Measurements from ENCODE around the gene NEDD4.
"Not testable (repeated sequence)": the region's sequence is repeated elsewhere in the genome, so short reads cannot be mapped to it uniquely, and the experiment has no call there.

The NEDD4 gene

DNA sequence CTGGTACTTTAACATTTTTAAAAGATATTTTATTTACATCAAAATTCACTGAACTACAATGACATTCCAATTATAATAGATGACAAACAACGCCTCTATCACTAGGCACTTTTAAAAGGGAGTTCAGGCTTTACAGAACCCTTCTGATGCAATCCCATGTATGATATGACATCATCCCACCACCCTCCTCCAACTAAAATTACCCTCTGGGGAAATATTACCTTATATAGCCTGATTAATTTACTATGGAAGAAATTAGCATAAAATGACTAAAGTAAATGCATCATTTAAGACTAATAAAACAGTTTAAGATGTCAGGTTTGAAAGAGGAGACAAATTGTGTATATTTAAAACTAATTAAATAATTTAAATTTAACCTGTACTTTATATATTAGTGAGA lies 10.4 kb upstream of the NEDD4 start:
- not testable (repeated sequence) for DNase-seq

DNA sequence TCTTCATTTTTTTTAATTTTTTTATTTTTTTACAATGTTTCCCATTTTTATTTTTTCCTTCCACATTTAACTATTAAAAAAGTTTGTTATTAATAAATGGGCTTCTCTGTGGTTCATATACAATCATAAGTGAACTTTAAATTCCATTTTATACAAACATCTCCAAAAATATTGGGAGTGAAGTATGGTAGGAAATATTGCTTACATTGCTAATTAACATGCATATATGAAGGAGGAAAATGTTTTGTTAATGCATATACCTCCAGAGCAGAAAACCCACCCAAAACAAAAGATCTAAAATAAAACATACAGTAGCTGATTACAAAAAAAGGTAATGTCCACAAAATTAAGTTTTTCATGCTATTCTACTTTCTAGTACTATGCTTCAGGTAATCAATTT lies 9.9 kb upstream of the NEDD4 start:
- DNase-seq = not testable (repeated sequence)

DNA sequence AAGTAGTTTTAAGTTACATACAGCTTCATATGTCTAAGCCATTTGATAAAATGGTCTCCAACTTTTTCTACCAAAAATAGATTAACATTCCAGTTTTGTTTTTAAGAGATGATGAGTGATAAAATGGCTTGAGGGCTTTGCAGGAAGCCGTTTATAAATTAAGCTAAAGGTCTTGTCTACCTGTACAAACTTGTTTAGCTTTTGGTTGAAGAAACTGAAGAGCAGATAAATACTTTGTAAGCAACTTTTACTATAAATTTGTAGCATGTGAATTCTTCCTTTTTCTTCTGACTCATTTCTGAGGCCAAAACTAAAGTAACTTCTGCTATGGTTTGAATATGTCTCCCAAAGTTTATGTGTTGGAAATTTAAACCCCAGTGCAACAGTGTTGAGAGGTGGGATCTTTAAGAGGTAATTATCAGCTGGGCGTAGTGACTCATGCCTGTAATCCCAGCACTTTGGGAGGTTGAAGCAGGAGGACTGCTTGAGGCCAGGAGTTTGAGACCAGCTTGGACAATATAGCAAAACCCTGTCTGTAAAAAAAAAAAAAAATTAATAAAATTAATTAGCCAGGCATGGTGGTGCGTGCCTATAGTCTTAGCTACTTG lies 8.2 kb upstream of the NEDD4 start:
- no peak for DNase-seq

DNA sequence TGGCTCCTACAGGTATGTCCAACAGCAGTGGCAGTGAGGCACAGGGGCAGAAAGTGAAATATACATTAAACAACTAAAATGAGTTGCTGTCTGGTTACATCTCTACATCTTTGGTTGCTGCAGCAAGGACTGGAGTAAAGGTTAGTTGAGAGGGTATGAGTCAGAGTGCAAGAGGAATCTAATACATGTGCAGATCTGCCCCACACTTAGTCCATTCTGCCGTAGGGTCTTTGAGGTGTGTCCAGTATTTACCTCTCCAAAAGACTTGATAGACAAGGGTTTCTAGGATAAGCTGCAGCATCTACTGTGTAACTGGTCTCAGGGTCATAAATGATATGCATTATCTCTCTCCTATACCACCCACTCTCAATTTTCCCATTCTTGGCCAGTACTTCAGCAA lies 6.2 kb upstream of the NEDD4 start:
- no peak for DNase-seq

DNA sequence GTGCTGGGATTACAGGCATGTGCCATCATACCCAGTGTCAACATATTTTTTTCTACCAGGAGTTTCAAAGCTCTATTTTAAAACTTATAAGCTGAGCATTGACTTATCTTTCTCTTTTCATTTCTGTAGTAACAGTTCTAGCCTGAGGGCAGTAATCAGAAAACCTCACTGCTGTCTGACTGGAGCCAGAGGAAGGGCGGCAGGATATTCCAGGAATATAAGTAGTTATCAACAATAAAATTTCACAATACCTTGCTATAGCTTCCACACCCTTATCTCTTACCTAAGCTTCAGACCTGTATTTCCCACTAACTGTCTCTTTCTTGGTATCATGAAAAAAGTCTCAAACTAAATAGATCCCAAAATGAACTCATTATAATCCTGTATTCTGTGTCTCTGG lies 5.1 kb upstream of the NEDD4 start:
- DNase-seq = no peak

DNA sequence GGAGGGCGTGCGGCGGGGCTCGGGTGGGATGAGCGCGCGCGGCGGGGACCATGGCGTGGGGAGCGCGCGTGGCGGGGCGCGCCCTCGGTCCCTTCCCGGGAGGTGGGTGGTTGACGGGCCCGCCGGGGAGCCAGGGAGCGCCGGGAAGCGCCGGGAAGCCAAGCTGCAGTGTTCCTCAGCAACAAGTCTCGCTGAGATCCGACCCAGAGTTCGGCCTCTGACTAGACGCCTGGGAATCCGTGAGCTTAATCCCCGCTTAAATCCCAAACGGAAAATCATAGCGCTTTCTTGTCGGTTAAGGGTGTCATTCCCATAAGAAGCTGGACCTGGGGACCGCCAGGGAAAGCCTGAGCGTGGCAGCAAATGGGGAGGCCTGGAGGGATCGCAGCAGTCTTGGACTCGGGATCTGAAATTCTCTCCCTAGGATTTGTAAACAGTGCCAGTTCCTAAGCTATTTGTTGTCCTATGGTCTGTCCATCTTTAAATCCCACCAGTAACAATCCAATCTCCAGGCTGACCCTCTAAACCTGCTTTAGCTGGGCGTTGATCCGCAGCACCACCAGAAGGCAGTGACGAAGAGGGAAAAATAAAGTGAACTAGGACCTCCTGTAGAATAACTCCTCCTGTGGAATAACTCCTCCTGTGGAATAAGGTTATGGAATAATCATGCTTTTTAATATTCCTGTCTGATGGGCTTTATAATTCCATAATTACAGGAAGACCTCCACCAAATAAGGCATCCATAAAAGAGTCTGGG lies 570 bp upstream of the NEDD4 start:
- DNase-seq = no peak

DNA sequence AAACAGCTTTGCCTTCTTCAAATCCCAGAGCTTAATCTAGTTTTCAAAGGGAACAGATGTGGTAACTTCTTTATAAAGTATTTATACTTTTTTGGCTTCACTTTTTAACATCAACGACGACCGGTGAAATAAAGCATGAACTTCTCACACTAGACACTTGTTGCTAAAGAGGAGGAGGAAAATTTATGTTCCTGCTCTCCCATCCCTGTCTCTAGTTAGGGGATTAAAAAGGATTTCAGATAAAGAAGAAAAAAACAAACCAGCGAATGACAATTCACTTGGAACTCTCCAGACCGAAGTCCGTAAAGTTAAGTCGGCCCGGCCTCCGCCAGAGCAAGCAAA lies 672 bp downstream of the NEDD4 start:
- no peak for DNase-seq

DNA sequence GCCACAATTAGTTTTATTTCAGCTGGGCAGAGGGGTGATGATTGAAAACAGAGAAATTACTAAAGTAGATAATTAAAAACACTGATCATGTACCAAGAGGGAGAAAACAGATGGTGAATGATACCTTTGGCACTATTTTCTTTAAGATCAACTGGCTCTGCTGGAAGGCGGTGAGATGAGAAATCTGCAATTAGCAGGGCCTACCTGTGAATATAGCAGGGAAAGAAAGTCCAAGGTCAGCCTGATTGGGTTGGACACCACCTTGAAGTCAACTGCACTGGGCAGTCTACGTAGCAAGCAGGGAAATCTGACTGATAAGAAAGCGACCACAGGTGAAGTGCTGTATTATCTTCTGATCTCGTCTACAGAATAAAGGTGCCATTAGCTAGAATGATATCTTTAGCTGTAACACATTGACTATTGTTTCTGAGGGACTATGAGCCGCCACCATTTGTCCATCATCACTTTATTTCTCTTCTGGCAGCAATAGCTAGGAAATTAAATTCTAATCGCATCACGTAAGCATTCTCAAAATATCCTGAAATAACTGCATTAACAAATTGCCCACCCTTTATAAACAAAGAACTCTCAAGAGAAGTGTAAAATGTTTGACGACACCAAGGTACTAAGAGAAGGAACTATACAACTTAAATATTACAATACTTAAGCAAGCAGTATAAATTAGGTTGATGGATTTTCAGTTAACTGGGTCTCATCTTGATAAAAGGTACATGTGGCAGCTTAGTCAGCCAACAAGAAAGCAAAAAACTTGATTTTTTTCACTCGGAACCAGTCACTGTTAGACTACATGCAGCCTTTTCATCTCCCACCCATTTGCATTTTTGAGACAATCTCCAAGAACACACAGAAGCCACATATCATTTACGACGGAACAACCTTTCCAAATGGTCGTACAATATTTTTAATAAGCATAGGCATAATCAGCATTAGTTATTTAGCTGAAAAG lies 1.3 kb downstream of the NEDD4 start:
- DNase-seq = no peak

DNA sequence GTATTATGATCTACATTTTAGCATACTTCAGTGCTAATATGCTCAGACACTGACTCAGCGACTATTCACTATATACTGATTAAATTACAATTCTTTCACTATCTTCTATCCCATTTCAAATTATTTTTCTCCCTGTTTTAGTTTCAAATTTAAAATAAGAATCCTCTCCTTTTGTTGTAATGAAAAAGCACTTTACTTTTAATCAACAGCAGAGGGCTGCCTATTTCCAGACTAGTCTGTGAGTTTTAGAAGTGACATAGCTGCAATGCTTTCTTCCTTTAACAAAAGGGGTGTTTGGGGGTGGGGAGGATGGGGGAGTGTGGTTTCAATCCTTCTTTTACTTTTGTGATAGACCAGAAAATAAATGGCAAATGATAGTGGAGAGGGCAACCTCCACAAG lies 2.4 kb downstream of the NEDD4 start:
- DNase-seq = no peak

DNA sequence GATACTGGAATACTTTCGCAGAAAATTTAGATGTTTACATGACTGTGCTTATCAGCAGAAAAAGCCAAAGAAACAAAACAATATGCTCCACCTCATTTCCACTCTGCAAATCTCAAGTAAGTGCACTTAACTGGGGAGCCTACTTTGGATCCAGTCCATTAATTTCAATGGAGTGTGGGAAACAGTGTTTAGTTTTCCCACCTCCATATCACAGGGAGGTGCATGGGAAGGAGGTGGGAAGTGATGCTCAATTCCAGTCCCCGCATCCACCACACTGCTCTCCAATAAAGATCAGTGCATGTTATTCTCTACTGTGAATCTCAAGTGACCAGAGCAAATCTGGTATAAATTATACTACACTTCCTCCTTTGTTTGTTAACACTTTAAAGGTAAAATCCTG lies 2.9 kb downstream of the NEDD4 start:
- no peak for DNase-seq

DNA sequence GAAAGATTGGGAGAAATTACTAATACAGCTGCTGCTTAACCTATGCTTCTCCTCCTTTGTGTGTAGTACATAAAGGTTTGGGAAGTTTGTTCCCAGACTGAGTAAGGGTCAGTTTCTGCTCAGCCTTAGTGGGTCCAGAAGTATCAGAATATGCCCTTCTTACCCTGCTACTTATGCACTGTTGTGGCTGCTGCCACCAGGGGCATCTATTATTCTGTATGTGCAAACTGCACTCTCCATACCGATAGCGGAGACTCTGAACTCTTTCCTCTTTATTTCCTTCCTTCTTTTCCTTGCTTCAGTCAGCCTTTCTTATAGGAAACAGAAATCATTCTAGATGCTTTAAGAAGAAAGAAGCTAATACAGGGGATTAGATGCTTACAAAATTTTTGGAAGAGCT lies 4.0 kb downstream of the NEDD4 start:
- no peak for DNase-seq

DNA sequence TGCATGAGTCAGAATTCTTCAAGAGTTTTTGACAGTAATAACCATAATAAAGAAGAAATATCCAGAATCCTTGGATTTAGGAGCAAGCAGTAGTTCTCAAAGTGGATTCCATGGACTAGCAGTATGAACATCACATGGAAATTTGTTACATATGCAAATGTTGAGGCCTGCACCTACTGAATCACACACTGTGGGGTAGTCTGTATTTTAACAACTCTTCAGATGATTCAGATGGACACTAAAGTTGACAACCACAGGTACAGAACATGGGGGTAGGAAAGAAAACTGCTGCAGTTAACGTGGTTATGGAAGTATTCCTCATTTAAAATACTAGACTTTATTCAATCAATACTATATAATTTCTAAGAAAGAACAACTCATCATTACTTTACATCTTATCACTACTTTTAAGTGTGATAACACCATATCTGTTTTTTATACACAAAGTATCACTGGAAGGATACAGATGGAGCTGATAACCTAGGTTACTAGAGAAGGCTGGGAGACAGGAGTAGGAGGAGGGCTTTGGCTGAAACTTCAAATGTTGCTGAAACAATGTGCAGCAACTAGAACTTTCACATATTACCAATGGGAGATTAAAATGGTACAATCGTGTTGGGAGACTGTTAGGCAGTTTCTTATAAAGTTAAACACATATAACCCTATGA lies 11.7 kb downstream of the NEDD4 start:
- no peak for DNase-seq

DNA sequence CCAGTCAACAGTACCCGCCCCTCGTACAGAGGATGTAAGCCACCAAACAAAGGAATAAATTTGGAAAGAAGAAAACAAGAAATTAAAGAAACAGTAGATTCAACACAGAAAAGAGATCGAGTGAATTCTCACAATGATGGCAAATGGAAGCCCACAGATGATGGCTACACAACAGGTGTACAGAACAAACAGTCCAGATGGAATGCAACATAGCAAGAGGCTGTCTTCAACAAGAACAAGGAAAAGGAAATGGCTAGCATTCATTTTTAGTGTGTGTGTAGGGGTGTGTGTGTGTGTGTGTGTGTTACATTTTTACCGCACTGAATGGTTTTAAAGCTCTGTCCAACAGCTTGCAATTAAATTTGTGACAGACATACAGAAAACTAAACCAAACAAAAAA lies 12.9 kb downstream of the NEDD4 start:
- no peak for DNase-seq

DNA sequence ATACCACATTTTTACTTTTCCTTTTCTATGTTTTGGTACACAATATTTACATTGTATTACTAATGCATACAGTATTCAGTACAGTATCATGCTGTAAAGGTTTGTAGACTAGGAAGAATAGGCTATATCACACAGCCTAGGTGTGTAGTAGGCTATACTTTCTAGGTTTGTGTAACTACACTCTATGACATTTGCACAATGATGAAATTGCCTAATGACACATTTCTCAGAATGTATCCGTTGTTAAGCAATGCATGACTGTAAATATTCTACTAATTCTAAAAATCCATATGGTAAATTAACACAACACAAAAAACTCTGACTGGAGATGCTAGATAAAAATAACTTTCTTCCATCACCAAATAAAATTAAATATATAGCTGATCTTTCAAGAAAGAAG lies 16.2 kb downstream of the NEDD4 start:
- no peak for DNase-seq

DNA sequence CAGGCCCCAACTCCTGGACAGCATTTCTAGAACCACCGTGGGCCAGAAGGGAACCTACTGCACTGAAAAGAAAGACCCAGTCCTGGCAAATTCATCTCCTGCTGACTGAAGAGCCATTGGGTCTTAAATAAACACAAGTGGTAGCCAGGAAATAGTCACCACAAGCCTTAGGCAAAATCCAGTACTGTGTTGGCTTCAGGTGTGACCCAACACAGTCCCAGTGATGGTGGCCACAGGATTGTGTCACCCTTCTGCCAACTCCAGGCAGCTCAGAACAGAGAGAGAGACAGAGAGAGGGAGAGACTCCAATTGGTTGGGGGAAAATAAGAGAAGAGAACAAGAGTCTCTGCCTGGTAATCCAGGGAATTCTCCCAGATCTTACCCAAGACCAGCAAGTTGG lies 23.1 kb downstream of the NEDD4 start:
- DNase-seq = no peak

DNA sequence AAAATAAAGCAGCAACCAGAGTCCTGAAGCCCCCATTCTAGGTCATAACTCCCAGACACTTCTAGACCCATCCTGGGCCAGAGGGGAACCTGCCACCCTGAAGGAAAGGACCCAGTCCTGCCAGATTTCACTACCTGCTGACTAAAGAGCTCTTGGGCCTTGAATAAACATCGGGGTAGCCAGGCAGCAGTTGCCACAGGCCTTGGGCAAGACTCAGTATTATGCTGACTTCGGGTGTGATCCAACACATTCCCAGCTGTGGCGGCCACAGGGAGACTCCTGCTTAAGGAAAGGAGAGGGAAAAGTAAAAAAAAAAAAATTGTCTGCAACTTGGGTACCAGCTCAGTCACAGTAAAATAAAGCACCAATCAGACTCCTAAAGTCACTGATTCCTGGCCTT lies 23.8 kb downstream of the NEDD4 start:
- DNase-seq = no peak

DNA sequence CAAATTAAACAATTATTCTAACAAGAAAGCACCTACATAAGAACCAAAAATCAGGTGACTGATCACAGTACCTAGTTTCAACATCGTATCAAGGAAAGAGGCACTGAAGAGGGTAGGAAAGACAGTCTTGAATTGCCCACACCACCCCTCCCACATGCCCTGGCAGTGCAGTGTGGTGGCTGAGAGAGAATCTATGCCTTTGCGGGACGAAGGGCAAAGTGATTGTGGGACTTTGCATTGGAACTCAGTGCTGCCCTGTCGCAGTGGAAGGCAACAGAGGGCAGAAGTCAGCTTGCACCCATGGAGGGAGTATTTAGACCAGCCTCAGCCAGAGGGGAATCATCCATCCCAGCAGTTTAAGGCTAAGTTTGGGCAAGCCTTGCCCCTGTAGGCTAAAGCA lies 24.5 kb downstream of the NEDD4 start:
- no peak for DNase-seq

DNA sequence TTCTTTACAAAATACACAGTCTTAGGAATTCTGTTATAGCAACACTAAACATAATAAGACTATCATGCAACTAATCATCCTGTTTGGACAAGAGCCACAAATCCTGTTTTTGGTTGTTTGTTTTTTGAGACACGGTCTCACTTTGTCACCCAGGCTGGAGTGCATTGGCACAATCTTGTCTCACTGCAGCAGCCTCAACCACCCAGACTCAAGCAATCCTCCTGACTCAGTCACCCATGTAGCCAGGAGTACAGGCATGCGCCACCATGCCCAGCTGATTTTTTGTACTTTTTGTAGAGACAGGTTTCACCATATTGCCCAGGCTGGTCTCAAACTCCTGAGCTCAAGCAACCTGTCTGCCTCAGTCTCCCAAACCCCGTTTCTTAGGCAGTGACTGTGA lies 28.3 kb downstream of the NEDD4 start:
- no peak for DNase-seq

DNA sequence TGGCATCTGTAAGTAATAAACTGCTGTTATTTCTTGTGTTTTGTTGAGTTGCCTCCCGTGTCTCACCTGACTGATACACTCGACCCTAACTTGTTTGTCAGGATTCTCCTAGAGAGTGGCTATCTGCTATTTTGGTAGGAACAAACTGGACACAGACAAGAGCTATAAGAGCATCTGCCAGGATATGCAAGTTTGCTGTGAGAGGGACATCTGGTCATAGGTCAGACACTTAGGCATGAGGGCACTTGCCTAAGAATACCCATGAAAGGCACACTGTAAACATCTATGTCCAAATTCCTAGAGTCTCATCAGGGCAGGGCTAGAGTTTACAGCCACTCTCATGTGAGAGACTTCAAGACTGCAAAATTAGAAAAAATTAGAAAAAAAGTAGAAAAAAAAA lies 32.5 kb downstream of the NEDD4 start:
- DNase-seq = no peak

DNA sequence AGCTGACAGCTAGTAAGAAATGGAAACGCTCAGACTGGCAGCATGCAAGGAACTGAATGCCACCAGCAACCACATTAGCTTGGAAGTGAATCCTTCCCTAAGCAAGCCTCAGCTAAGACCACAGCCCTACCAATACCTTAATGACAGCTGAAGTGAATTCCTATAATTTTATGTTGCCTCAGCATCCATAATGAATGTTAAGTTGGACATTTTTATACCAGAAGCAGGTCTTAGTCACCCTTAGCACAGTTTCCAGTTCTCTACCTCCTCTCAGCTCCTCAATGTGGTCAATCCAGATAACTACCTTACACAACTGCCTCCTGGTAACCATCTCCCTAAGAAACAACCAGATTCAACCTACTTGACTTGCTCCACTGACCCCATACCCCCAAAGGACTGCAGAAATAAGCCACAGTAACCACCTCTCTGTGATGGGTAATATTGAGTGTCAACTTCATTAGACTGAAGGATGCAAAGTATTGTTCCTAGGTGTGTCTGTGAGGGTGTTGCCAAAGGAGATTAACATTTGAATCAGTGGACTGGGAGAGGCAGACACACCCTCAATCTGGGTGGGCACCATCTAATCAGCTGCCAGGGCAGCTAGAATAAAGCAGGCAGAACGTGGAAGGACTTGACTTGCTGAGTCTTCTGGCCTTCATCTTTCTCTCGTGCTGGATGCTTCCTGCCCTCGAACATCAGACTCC lies 33.5 kb downstream of the NEDD4 start:
- no peak for DNase-seq

DNA sequence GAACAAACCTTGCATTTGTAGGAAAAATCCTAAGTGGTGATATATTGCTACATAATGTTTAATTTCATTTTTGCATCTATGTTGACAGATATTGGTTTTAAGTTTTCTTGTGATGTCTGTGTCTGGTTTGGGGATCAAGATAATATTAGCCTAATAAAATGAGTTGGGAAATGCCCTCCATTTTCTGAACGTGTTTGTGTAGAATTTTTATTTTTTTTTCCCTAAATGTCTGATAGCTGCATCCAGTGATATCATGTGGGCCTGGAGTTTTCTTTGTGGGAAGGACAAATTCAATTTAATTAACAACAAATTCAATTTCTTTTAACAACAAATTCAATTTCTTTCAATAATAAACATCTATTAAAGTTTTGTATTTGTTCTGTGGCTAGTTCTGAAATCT lies 35.1 kb downstream of the NEDD4 start:
- no peak for DNase-seq

DNA sequence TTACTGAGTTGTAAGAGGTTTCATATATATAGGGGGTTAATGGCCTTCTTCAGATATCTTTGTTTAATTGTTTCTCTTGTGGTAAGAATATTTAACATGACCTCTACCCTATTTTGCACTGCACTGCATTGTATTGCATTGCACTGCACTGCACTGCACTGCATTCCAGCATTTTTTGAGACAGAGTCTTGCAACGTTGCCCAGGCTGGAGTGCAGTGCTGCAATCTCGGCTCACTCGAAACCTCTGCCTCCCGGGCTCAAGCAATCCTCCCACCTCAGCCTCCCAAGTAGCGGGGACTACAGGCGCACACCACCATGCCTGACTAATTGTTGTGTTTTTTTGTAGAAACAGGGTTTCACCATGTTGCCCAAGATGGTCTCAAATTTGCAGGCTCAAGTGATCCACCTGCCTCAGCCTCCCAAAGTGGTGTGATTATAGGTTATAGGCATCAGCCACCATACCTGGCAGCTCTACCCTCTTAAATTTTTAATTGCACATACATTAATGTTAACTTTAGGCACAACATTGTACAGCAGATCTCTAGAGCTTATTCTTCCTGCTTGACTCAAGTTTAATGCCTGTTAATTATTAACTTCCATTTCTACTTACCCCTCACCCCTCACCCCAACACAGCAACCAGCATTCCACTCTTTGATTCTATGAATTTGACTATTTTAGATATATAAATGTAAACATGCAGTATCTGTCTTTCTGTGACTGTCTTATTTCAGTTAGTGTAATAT lies 38.4 kb downstream of the NEDD4 start:
- DNase-seq = no peak
